AG04450 (cell line): ENCODE measurements around the gene MEGF11. TPM values are rescaled to one million over a fixed set of nuclear protein-coding genes. Genes with fewer than 3 reads are reported as not detected.

Experiments
- CTCF ChIA-PET: fragments of 300-600, 350-600 bp; formaldehyde crosslinking; extraction: SDS; loops from one replicate; lab custom pipeline; 2022; ENCODE audit warnings: antibody characterized with exemption, inconsistent platforms; lab: Charles Lee
- POLR2A ChIA-PET: fragments of 350-600 bp; formaldehyde crosslinking; extraction: SDS; loops from one replicate; lab custom pipeline; 2021; ENCODE audit warnings: antibody characterized with exemption, inconsistent platforms; lab: Yijun Ruan, JAX
- DNase-seq: peaks from one replicate; pipeline ENCODE4 v3.0.0-alpha.2; 2011; ENCODE audit warnings: low read depth, low spot score
- H3K27ac ChIP-seq: one replicate; pipeline ENCODE4 v1.5.1; 2012; ENCODE audit warnings: low read depth, low read length, control low read depth
- H3K27me3 ChIP-seq: one replicate; pipeline ENCODE4 v1.6.0; 2012; ENCODE audit warnings: low read length; ENCODE audit not compliant: control insufficient read depth, insufficient read depth
- H3K4me3 ChIP-seq: 2 replicates; pipeline ENCODE4 v1.5.1; 2011; ENCODE audit warnings: mild to moderate bottlenecking, low read depth, low read length, control low read depth
- H3K9me3 ChIP-seq: 2 replicates; pipeline ENCODE4 v1.5.1; 2012; ENCODE audit warnings: low read length; ENCODE audit not compliant: control insufficient read depth, insufficient read depth
- CTCF ChIP-seq: IDR thresholded peaks from 2 replicates; pipeline ENCODE4 v1.5.1; 2011; ENCODE audit warnings: low read depth, low read length, control low read depth, inconsistent platforms
- polyA plus RNA-seq: library from polyadenylated mRNA; depleted of rRNA; stranded (reverse); fragments of >200 nt; gene quantifications from 2 replicates; pipeline ENCODE4 v1.2.3, GENCODE V29; 2011

MEGF11 gene
- polyA plus RNA-seq, 1 experiment: not detected

- DNase-seq: no peak
- CTCF ChIA-PET: no interaction called here
- Histone ChIP-seq H3K4me3 (no peak overlapping the region), H3K9me3 (no peaks in the 10 kb centered on the region), H3K27me3 (peaks cover 29% of the 10 kb centered on the region), H3K27ac (no peak overlapping the region)
- no peak for TF ChIP-seq CTCF
- POLR2A ChIA-PET: no interaction called here
Measured at GRCh38 chr15:65993762-65994161, 259.8 kb downstream of the MEGF11 start.

- Histone ChIP-seq H3K4me3 (no peak overlapping the region), H3K9me3 (no peaks in the 10 kb centered on the region), H3K27me3 (peaks cover 31% of the 10 kb centered on the region), H3K27ac (no peak overlapping the region)
- CTCF ChIA-PET: no interaction called here
- DNase-seq: no peak
- TF ChIP-seq CTCF: no peak
- POLR2A ChIA-PET: no interaction called here
Measured at GRCh38 chr15:65993236-65993635, 260.3 kb downstream of the MEGF11 start.

GRCh38 chr15:65991721-65992483 lies 261.6 kb downstream of the MEGF11 start:
- no peak overlapping the region for H3K4me3 ChIP-seq
- ChIA-PET CTCF (no interaction called here), POLR2A (no interaction called here)
- no peak overlapping the region for H3K27ac ChIP-seq
- peaks cover 31% of the 10 kb centered on the region for H3K27me3 ChIP-seq
- TF ChIP-seq CTCF: no peak
- H3K9me3 ChIP-seq: no peaks in the 10 kb centered on the region
- DNase-seq: no peak

GRCh38 chr15:65990298-65990981 lies 263.1 kb downstream of the MEGF11 start:
- CTCF ChIA-PET: no interaction called here
- POLR2A ChIA-PET: no interaction called here
- no peak for TF ChIP-seq CTCF
- Histone ChIP-seq H3K27me3 (peaks cover 33% of the 10 kb centered on the region), H3K9me3 (no peaks in the 10 kb centered on the region), H3K4me3 (no peak overlapping the region), H3K27ac (no peak overlapping the region)
- no peak for DNase-seq

- CTCF ChIA-PET: no interaction called here
- H3K27ac ChIP-seq: no peak overlapping the region
- H3K9me3 ChIP-seq: no peaks in the 10 kb centered on the region
- H3K4me3 ChIP-seq: no peak overlapping the region
- H3K27me3 ChIP-seq: peaks cover 36% of the 10 kb centered on the region
- POLR2A ChIA-PET: no interaction called here
- DNase-seq: no peak
- no peak for TF ChIP-seq CTCF
Measured at GRCh38 chr15:65987100-65987499, 266.4 kb downstream of the MEGF11 start.
